NT2/D1 (cell line): Measurements from ENCODE around the gene PTPRG.

Source experiments
- DNase-seq: peaks from one replicate; pipeline ENCODE4 v3.0.0-alpha.2; 2011; ENCODE audit warnings: low read depth, low spot score
- H3K27me3 ChIP-seq: 2 replicates; pipeline ENCODE4 v1.6.0; 2011; ENCODE audit warnings: mild to moderate bottlenecking; ENCODE audit not compliant: insufficient read length, insufficient read depth
- H3K36me3 ChIP-seq: 2 replicates; pipeline ENCODE4 v1.6.1; 2011; ENCODE audit warnings: mild to moderate bottlenecking, low read length, mixed read lengths; ENCODE audit not compliant: insufficient read depth, insufficient read length
- H3K4me1 ChIP-seq: 2 replicates; pipeline ENCODE4 v1.5.1; 2011; ENCODE audit not compliant: insufficient read depth, insufficient read length
- H3K4me3 ChIP-seq: 2 replicates; pipeline ENCODE4 v1.5.1; 2011; ENCODE audit warnings: low read depth; ENCODE audit not compliant: insufficient read length
- H3K9ac ChIP-seq: 2 replicates; pipeline ENCODE4 v1.6.0; 2011; ENCODE audit warnings: low read depth; ENCODE audit not compliant: insufficient read length
- H3K9me3 ChIP-seq: 2 replicates; pipeline ENCODE4 v1.5.1; 2011; ENCODE audit warnings: mild to moderate bottlenecking, low read length; ENCODE audit not compliant: insufficient read depth
- SUZ12 ChIP-seq: IDR thresholded peaks from 2 replicates; pipeline ENCODE4 v1.6.1; 2011; ENCODE audit not compliant: insufficient read length, insufficient read depth; ENCODE audit errors: extremely low read depth
- YY1 ChIP-seq: IDR thresholded peaks from 2 replicates; pipeline ENCODE4 v1.6.1; 2011; ENCODE audit not compliant: insufficient read length, insufficient read depth
- ZNF274 ChIP-seq: IDR thresholded peaks from 2 replicates; pipeline ENCODE4 v1.6.1; 2011; ENCODE audit warnings: mild to moderate bottlenecking, low read depth, low read length

Gene PTPRG

GRCh38 chr3:61685755-61686154 is 124.4 kb downstream of the PTPRG start:
- TF ChIP-seq SUZ12 (no peak), ZNF274 (no peak), YY1 (no peak)
- no peak overlapping the region for H3K9ac ChIP-seq
- no peaks in the 10 kb centered on the region for H3K9me3 ChIP-seq
- peaks cover 17% of the 10 kb centered on the region for H3K27me3 ChIP-seq
- peaks cover 7% of the 10 kb centered on the region for H3K36me3 ChIP-seq
- H3K4me3 ChIP-seq = no peak overlapping the region
- no peak for DNase-seq
- H3K4me1 ChIP-seq = peaks cover 9% of the 10 kb centered on the region

GRCh38 chr3:61686228-61686648 is 124.9 kb downstream of the PTPRG start:
- no peak overlapping the region for H3K9ac ChIP-seq
- H3K36me3 ChIP-seq = peaks cover 10% of the 10 kb centered on the region
- H3K4me1 ChIP-seq = peaks cover 9% of the 10 kb centered on the region
- TF ChIP-seq SUZ12 = no peak
- no peak for TF ChIP-seq ZNF274
- TF ChIP-seq YY1 = no peak
- DNase-seq = no peak
- H3K27me3 ChIP-seq = peaks cover 17% of the 10 kb centered on the region
- no peaks in the 10 kb centered on the region for H3K9me3 ChIP-seq
- no peak overlapping the region for H3K4me3 ChIP-seq

DNA sequence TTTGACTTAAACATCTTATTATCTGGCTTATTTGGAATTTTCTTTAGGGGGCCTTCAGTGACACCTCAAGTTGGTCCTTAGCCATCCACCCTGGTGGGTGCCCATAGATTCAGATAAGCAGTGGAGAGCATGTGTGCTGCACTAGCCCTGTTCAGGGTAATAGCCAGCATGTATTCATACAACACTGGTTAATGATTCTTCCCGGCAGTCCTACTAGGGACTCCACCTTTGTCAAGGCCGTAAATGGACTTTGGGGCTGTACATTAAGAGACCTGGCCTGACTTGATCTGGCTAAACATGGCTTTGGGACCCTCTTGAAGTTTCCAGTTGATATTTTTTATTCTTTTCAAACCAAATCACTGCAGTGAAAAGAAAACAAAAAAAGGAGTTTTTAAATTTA is 125.8 kb downstream of the PTPRG start:
- H3K9ac ChIP-seq = no peak overlapping the region
- no peaks in the 10 kb centered on the region for H3K9me3 ChIP-seq
- DNase-seq = no peak
- no peak overlapping the region for H3K4me3 ChIP-seq
- H3K27me3 ChIP-seq = peaks cover 17% of the 10 kb centered on the region
- peaks cover 9% of the 10 kb centered on the region for H3K4me1 ChIP-seq
- H3K36me3 ChIP-seq = peaks cover 10% of the 10 kb centered on the region
- TF ChIP-seq SUZ12 = no peak
- no peak for TF ChIP-seq YY1
- no peak for TF ChIP-seq ZNF274

GRCh38 chr3:61687663-61688306 is 126.4 kb downstream of the PTPRG start:
- peaks cover 17% of the 10 kb centered on the region for H3K27me3 ChIP-seq

DNA sequence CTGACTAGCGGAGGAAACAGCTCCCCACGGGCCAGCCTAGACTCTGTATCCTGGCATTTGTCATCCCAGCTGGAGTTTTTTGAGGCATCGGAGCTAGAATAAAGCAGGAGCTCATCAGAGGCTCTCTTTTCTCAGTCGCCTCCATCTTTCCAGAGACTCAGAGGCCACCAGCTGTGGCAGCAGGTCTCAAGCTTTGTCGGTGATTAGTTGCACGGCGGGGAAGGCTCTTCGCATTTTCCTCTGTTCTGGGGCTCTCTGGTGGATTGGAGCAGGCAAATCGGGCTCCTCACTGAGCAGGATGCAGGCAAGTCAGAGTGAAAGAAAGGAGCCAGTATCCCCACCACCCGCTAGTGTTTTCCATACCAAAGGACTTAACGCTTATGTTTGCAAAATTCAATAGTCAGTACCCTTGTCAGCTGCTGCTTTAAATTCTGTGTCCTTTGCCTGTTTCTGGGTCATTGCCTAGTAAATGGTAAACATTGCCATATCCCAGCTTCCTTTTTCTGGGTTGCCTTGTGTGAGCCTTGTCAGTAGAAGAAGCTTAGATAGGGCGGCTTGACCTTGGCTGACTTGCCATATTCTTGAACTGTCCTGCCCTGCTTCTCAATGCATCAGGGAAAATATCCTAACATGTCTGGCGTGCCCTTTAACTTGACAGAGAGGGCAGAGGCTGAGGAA is 127.1 kb downstream of the PTPRG start:
- TF ChIP-seq YY1 = peak; percentile 14
- no peak for TF ChIP-seq SUZ12
- Histone ChIP-seq H3K9ac (no peak overlapping the region), H3K9me3 (no peaks in the 10 kb centered on the region), H3K4me3 (no peak overlapping the region), H3K36me3 (peaks cover 10% of the 10 kb centered on the region), H3K4me1 (peaks cover 11% of the 10 kb centered on the region), H3K27me3 (peaks cover 17% of the 10 kb centered on the region)
- peak; percentile 96 for DNase-seq

More at GRCh38 chr3:61687663-61688306, 126.4 kb downstream of the PTPRG start:
- Histone ChIP-seq H3K4me3 (no peak overlapping the region), H3K9ac (no peak overlapping the region), H3K4me1 (peaks cover 9% of the 10 kb centered on the region), H3K9me3 (no peaks in the 10 kb centered on the region), H3K36me3 (peaks cover 10% of the 10 kb centered on the region)
- DNase-seq = no peak
- TF ChIP-seq SUZ12 = no peak
- no peak for TF ChIP-seq ZNF274
- TF ChIP-seq YY1 = no peak

DNA sequence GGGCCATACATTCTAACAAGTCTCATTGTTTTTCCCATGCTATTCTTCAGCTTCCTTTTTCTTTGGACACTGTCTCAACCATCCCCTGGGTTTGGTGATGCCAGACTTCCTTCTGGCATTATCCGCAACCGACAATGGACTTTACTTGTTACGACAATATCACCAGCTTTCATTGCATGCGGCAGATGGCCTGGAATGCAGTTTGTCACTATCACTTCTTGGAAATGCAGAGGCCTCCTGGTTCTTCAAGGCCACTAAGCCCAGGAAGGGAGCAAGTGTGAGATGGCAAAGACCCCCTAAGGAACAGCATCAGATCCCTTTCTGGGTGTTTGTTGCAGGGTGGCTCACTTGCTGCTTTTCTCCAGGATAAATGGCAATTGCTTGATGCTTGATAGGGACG is 128.6 kb downstream of the PTPRG start:
- no peaks in the 10 kb centered on the region for H3K9me3 ChIP-seq
- H3K27me3 ChIP-seq = peaks cover 17% of the 10 kb centered on the region
- TF ChIP-seq ZNF274 (no peak), YY1 (no peak), SUZ12 (no peak)
- H3K9ac ChIP-seq = no peak overlapping the region
- H3K4me1 ChIP-seq = peaks cover 12% of the 10 kb centered on the region
- H3K4me3 ChIP-seq = no peak overlapping the region
- DNase-seq = no peak
- peaks cover 10% of the 10 kb centered on the region for H3K36me3 ChIP-seq

GRCh38 chr3:61691466-61691865 is 130.1 kb downstream of the PTPRG start:
- Histone ChIP-seq H3K36me3 (peaks cover 10% of the 10 kb centered on the region), H3K9me3 (no peaks in the 10 kb centered on the region), H3K4me1 (peaks cover 12% of the 10 kb centered on the region), H3K9ac (no peak overlapping the region), H3K27me3 (peaks cover 7% of the 10 kb centered on the region), H3K4me3 (no peak overlapping the region)
- DNase-seq = no peak
- TF ChIP-seq ZNF274 = no peak
- TF ChIP-seq YY1 = no peak
- TF ChIP-seq SUZ12 = no peak
